ENCODE measurements around the gene ABCD2.
"Not testable (repeated sequence)": the region's sequence is repeated elsewhere in the genome, so short reads cannot be mapped to it uniquely, and the experiment has no call there.

ABCD2 gene

GRCh38 chr12:39611818-39612217, 7.8 kb downstream of the ABCD2 start:
- no peak for DNase-seq

GRCh38 chr12:39610436-39611025, 9.1 kb downstream of the ABCD2 start:
- no peak for DNase-seq

- no peak for DNase-seq
Measured at GRCh38 chr12:39606712-39607423, 12.7 kb downstream of the ABCD2 start.

GRCh38 chr12:39605996-39606395, 13.6 kb downstream of the ABCD2 start:
- no peak for DNase-seq

- no peak for DNase-seq
Measured at GRCh38 chr12:39605501-39605900, 14.1 kb downstream of the ABCD2 start.

GRCh38 chr12:39603065-39603464, 16.5 kb downstream of the ABCD2 start:
- no peak for DNase-seq

- not testable (repeated sequence) for DNase-seq
Measured at GRCh38 chr12:39601951-39602350, 17.7 kb downstream of the ABCD2 start.

- DNase-seq = no peak
Measured at GRCh38 chr12:39595928-39596327, 23.7 kb downstream of the ABCD2 start.

GRCh38 chr12:39592295-39592694, 27.3 kb downstream of the ABCD2 start:
- DNase-seq = no peak

GRCh38 chr12:39588348-39588747, 31.3 kb downstream of the ABCD2 start:
- DNase-seq = no peak

GRCh38 chr12:39587225-39587624, 32.4 kb downstream of the ABCD2 start:
- no peak for DNase-seq

GRCh38 chr12:39586816-39587215, 32.8 kb downstream of the ABCD2 start:
- DNase-seq = no peak

- DNase-seq = no peak
Measured at GRCh38 chr12:39581592-39581991, 38.0 kb downstream of the ABCD2 start.

- DNase-seq = no peak
Measured at GRCh38 chr12:39575498-39575875, 44.1 kb downstream of the ABCD2 start.

- DNase-seq = no peak
Measured at GRCh38 chr12:39574785-39575497, 44.7 kb downstream of the ABCD2 start.

GRCh38 chr12:39574378-39574777, 45.2 kb downstream of the ABCD2 start:
- no peak for DNase-seq

- no peak for DNase-seq
Measured at GRCh38 chr12:39573971-39574370, 45.6 kb downstream of the ABCD2 start.

- DNase-seq = no peak
Measured at GRCh38 chr12:39572551-39572950, 47.1 kb downstream of the ABCD2 start.

- DNase-seq = no peak
Measured at GRCh38 chr12:39571351-39571750, 48.3 kb downstream of the ABCD2 start.

GRCh38 chr12:39553476-39553875, 66.1 kb downstream of the ABCD2 start:
- no peak for DNase-seq

- not testable (repeated sequence) for DNase-seq
Measured at GRCh38 chr12:39544211-39544610, 75.4 kb downstream of the ABCD2 start.

- no peak for DNase-seq
Measured at GRCh38 chr12:39541471-39541870, 78.1 kb downstream of the ABCD2 start.

- DNase-seq = no peak
Measured at GRCh38 chr12:39538679-39539104, 80.9 kb downstream of the ABCD2 start.

GRCh38 chr12:39533951-39534350, 85.7 kb downstream of the ABCD2 start:
- DNase-seq = no peak
